Activated B cell treated with CpG ODN at 0.5 μM for 24 hours (primary cell): ENCODE results near the gene RERE. TPM values are rescaled to one million over a fixed set of nuclear protein-coding genes. Genes with fewer than 3 reads are reported as not detected.
A peak's percentile ranks its signal among the peaks of the same experiment; 100 is the strongest.

Source experiments
- ATAC-seq: fragments of 200-7000 bp; cut with Tn5 transposase; one replicate; pipeline ENCODE4 v1.10.0; 2021; ENCODE audit warnings: low read depth, mild to moderate bottlenecking, moderate library complexity
- CTCF ChIA-PET: fragments of 350-600 bp; sonication (Branson Sonifier 250); formaldehyde crosslinking; loops from one replicate; lab custom pipeline; 2021; ENCODE audit warnings: antibody characterized with exemption; lab: Charles Lee
- POLR2A ChIA-PET: fragments of 350-600 bp; sonication (Branson Sonifier 250); formaldehyde crosslinking; loops from one replicate; lab custom pipeline; 2021; ENCODE audit warnings: antibody characterized with exemption; lab: Charles Lee
- DNase-seq: peaks from one replicate; pipeline ENCODE4 v3.0.0; 2022
- H3K27ac Mint-ChIP-seq: one replicate; pipeline ENCODE4 v1.8.0; 2020; ENCODE audit warnings: mixed read lengths
- H3K27me3 Mint-ChIP-seq: one replicate; pipeline ENCODE4 v1.8.0; 2021; ENCODE audit warnings: mixed read lengths
- H3K36me3 Mint-ChIP-seq: one replicate; pipeline ENCODE4 v1.8.0; 2021; ENCODE audit warnings: low read depth, mixed read lengths
- H3K4me1 Mint-ChIP-seq: one replicate; pipeline ENCODE4 v1.8.0; 2021; ENCODE audit warnings: mixed read lengths
- H3K4me3 Mint-ChIP-seq: one replicate; pipeline ENCODE4 v1.8.0; 2020; ENCODE audit warnings: mild to moderate bottlenecking, mixed read lengths
- H3K9me3 Mint-ChIP-seq: one replicate; pipeline ENCODE4 v1.8.0; 2020; ENCODE audit warnings: mixed read lengths
- intact Hi-C: fragments of 100-400 bp; cut with micrococcal nuclease; formaldehyde crosslinking; loops from one replicate; pipeline ENCODE4 v1.15.1; 2024
- total RNA-seq: library from RNA; stranded (reverse); gene quantifications from 2 replicates; pipeline ENCODE4 v1.2.3, GENCODE V29; 2022
- TF ChIP-seq, protein P1 (sequence below): fragments of 200-600 bp; IDR thresholded peaks from one replicate; pipeline ENCODE4 v1.8.0; 2022; ENCODE audit warnings: antibody characterized with exemption, mild to moderate bottlenecking

Gene RERE
- total RNA-seq, 1 donor from 2014 or later = 98.8 TPM

DNA sequence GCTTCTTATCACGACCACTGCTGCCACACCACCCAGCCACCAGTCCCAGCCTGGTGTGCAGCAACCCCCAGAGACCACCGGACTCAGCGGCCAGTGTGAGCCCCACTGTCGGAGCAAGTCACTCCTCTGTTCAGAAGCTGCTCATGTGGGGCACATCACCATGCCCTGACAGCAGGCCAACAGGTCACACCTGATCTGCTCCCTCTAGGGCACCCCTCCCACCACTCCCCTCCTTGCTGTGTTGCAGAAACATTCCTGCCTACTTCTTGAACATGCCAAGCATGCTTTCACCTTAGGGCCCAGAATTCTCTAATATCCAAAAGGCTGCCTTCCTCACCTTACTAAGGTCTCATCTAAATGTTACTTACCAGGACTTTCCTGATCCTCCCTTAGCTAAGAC is 353.1 kb downstream of the RERE start:
- Mint-ChIP-seq H3K27ac (peak overlapping the region; percentile 26), H3K36me3 (peaks cover 46% of the 10 kb centered on the region), H3K27me3 (no peaks in the 10 kb centered on the region), H3K4me3 (no peak overlapping the region), H3K4me1 (peaks cover 53% of the 10 kb centered on the region), H3K9me3 (no peaks in the 10 kb centered on the region)
- DNase-seq (no peak), ATAC-seq (no peak)
- CTCF ChIA-PET = no interaction called here
- POLR2A ChIA-PET = no interaction called here
- intact Hi-C loops = loop anchor here (2.0 kb wide), 2 partner anchors 14 to 32 kb away; no protein-coding TSS in a partner anchor
- TF ChIP-seq, protein P1, sequence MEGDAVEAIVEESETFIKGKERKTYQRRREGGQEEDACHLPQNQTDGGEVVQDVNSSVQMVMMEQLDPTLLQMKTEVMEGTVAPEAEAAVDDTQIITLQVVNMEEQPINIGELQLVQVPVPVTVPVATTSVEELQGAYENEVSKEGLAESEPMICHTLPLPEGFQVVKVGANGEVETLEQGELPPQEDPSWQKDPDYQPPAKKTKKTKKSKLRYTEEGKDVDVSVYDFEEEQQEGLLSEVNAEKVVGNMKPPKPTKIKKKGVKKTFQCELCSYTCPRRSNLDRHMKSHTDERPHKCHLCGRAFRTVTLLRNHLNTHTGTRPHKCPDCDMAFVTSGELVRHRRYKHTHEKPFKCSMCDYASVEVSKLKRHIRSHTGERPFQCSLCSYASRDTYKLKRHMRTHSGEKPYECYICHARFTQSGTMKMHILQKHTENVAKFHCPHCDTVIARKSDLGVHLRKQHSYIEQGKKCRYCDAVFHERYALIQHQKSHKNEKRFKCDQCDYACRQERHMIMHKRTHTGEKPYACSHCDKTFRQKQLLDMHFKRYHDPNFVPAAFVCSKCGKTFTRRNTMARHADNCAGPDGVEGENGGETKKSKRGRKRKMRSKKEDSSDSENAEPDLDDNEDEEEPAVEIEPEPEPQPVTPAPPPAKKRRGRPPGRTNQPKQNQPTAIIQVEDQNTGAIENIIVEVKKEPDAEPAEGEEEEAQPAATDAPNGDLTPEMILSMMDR = no peak

DNA sequence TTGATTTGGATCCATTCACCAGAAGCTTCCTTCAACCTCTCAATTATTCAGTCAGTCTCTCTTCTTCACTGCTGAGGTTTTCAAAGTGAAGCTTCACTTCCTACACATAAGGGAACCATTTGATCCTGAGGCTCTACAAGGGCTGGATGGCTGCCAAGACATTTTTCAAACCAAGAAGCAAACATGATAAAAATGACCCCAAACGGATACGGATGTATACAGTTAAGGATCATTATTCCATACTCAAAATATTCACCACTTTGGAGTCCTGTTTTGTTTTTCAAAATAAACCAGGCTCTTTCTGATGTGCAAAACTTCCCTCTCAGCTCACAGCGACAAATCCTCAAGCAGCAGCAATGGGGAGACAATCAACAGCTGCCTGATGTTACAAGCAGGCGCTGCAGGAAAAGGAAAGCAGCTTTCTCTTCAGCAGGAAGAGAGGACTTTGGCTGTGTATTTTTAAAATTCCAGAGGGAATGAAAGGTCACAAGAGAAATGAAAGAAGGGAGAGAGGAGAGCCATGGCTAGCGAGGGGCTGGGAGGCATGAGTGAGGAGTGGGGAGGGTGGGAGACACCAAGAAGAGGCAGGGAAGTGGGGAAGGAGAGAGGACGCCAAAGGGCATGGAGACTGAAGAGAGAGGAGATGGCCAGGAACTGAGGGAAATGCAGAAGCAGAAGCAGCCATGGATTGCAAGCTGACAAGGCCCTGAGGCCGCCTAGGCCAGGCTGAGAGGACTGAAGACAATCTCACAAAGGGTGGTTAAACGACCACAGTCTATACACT is 354.1 kb downstream of the RERE start:
- ChIA-PET CTCF (interaction anchor here (0.9 kb wide), 1 partner anchor 33 kb away, joined by 3 read pairs; no protein-coding TSS in a partner anchor), POLR2A (interaction anchor here (0.6 to 1.1 kb wide), 2 partner anchors 21 to 106 kb away, joined by 3 to 5 read pairs; no protein-coding TSS in a partner anchor)
- H3K27me3 Mint-ChIP-seq = no peaks in the 10 kb centered on the region
- H3K27ac Mint-ChIP-seq = peak overlapping the region; percentile 27
- DNase-seq (no peak), ATAC-seq (no peak)
- intact Hi-C loops = no loop called here
- peaks cover 46% of the 10 kb centered on the region for H3K36me3 Mint-ChIP-seq
- peaks cover 60% of the 10 kb centered on the region for H3K4me1 Mint-ChIP-seq
- TF ChIP-seq, protein P1 = no peak
- no peaks in the 10 kb centered on the region for H3K9me3 Mint-ChIP-seq
- H3K4me3 Mint-ChIP-seq = no peak overlapping the region

DNA sequence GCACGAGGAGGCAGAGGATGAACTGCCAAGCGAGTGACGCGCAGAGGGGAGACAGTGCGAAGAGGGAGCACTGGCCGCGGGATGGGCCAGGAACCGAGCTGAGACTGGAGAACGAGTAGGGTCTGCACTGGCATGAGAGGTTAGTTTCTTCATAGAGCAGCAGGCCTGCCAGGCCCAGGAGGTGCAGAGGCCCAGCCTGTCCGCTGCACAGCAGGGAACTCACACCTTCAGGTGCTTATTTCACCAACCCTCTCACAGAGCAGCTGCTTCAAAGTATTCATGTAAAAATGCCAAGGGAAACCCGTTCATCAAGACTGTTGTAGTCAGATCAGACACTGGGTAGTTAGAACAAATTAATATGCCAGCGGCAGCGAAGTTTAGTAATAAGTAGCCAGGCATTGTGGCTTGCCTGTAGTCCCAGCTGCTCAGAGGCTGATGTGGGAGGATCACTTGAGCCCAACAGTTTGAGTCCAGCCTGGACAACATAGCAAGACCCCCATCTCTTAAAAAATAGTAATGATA is 355.0 kb downstream of the RERE start:
- DNase-seq (no peak), ATAC-seq (no peak)
- Mint-ChIP-seq H3K4me1 (peaks cover 68% of the 10 kb centered on the region), H3K27ac (no peak overlapping the region), H3K36me3 (peaks cover 46% of the 10 kb centered on the region), H3K9me3 (no peaks in the 10 kb centered on the region), H3K27me3 (no peaks in the 10 kb centered on the region), H3K4me3 (no peak overlapping the region)
- ChIA-PET CTCF (interaction anchor here (0.9 kb wide), 1 partner anchor 32 kb away, joined by 3 read pairs; no protein-coding TSS in a partner anchor), POLR2A (interaction anchor here (0.6 to 1.1 kb wide), 2 partner anchors 20 to 106 kb away, joined by 3 to 5 read pairs; no protein-coding TSS in a partner anchor)
- TF ChIP-seq, protein P1 = no peak
- intact Hi-C loops = no loop called here

DNA sequence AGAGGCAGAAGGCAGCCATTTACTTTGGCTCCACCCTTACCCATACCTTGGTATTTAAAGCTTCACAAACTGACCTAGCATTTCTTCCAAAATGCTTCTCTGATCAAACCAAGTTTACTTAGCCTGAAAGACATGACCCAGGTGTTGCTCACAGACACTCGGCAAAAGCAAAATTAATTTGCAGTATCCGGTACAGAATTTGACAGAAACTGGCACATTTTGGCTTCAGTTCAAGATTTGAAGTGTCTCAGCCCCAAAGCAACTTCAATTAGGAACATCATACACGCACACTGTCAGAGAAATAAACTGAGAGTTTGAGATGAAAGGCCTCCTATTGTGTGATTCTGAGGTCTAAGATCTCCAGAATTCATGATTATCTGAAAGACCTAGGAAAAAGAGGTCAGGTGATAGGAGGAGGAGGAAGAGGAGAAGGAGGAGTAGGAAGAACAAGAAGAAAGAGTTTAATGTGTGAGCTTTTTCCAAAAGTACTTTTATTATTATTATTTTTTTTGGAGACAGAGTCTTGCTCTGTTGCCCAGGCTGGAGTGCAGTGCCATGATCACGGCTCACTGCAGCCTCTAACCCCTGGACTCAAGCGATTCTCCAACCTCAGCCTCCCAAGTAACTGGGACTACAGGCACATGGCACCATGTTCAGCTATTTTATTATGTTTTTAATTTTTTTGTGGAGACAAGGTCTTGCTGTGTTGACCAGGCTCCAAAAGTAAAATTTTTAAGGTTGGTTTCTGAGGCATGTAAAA is 355.9 kb downstream of the RERE start:
- CTCF ChIA-PET = no interaction called here
- Mint-ChIP-seq H3K27me3 (no peaks in the 10 kb centered on the region), H3K27ac (no peak overlapping the region), H3K9me3 (no peaks in the 10 kb centered on the region), H3K4me3 (no peak overlapping the region), H3K4me1 (peaks cover 70% of the 10 kb centered on the region), H3K36me3 (peaks cover 44% of the 10 kb centered on the region)
- TF ChIP-seq, protein P1 = no peak
- intact Hi-C loops = no loop called here
- POLR2A ChIA-PET = interaction anchor here (0.6 to 0.7 kb wide), 2 partner anchors 20 to 282 kb away, joined by 3 to 15 read pairs; no protein-coding TSS in a partner anchor
- ATAC-seq (no peak), DNase-seq (no peak)
